HUES6 (cell line): Measurements from ENCODE around the gene NKAIN1.
"Not testable (repeated sequence)": the region's sequence is repeated elsewhere in the genome, so short reads cannot be mapped to it uniquely, and the experiment has no call there.

Experiments
- H3K27ac ChIP-seq: 2 replicates; pipeline ENCODE4 v1.7.0; 2013; ENCODE audit warnings: low read depth, mild to moderate bottlenecking, low read length, inconsistent platforms
- H3K27me3 ChIP-seq: 2 replicates; pipeline ENCODE4 v1.6.1; 2013; ENCODE audit warnings: low read length; ENCODE audit not compliant: control insufficient read depth, insufficient read depth
- H3K36me3 ChIP-seq: 2 replicates; pipeline ENCODE4 v1.6.1; 2013; ENCODE audit warnings: low read length; ENCODE audit not compliant: control insufficient read depth, insufficient read depth
- H3K4me1 ChIP-seq: 2 replicates; pipeline ENCODE4 v1.6.1; 2013; ENCODE audit warnings: low read length; ENCODE audit not compliant: control insufficient read depth, insufficient read depth
- H3K4me3 ChIP-seq: 2 replicates; pipeline ENCODE4 v1.5.1; 2013; ENCODE audit warnings: low read depth, low read length
- H3K9ac ChIP-seq: one replicate; pipeline ENCODE4 v1.6.1; 2013; ENCODE audit warnings: mild to moderate bottlenecking, low read length
- H3K9me3 ChIP-seq: 2 replicates; pipeline ENCODE4 v1.6.1; 2013; ENCODE audit warnings: low read depth, low read length; ENCODE audit not compliant: control insufficient read depth, insufficient read depth

Gene NKAIN1

DNA sequence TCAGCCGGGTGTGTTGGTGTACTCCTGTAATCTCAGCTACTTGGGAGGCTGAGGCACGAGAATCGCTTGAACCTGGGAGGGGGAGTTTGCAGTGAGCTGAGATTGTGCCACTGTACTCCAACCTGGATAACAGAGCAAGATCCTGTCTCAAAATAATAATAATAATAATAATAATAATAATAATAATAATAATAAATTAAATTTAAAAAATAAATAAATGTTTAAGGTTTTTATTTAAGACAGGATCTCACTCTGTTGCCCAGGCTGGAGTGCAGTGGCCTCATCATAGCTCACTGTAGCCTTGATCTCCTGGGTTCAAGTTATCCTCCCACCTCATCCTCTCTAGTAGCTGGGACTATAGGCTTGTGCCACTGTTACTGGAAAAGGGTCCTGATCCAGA lies 101.8 kb downstream of the NKAIN1 start:
- H3K9ac ChIP-seq, H3K27me3 ChIP-seq, H3K27ac ChIP-seq, H3K4me1 ChIP-seq, H3K4me3 ChIP-seq, H3K36me3 ChIP-seq, H3K9me3 ChIP-seq: not testable (repeated sequence)

DNA sequence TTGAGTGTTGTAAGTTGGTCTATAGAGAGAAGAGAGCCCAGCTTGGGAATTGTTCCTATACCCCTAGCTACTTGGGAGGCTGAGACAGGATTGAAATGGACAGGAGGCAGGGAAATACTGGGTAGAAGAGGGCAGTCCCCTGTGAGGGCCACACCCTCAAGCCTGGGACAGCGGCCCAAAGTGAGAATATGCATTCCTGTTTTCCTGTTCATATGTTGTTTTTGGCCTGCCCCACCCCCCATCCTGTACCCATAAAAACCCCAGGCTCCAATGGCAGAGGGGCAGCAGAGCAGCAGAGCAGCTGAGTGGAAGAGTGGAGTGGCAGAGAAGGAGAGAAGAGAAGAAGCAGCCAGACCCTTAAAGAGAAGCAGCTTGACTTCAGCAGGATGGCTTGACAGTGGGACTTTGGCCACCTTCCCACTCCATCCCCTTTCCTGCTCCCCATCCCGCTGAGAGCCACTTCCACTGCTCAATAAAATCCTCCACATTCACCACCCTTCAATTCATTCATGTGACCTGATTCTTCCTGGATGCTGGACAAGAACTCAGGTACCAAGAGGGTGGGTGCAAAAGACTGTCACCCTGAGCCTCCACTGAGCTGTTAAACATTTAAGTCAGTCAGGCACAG lies 103.6 kb downstream of the NKAIN1 start:
- Histone ChIP-seq H3K27me3 (no peaks in the 10 kb centered on the region), H3K9me3 (peaks cover 6% of the 10 kb centered on the region; the same call in 1 of the 2 replicates), H3K9ac (no peak overlapping the region), H3K36me3 (no peaks in the 10 kb centered on the region), H3K4me3 (no peak overlapping the region), H3K4me1 (no peaks in the 10 kb centered on the region), H3K27ac (no peak overlapping the region)

DNA sequence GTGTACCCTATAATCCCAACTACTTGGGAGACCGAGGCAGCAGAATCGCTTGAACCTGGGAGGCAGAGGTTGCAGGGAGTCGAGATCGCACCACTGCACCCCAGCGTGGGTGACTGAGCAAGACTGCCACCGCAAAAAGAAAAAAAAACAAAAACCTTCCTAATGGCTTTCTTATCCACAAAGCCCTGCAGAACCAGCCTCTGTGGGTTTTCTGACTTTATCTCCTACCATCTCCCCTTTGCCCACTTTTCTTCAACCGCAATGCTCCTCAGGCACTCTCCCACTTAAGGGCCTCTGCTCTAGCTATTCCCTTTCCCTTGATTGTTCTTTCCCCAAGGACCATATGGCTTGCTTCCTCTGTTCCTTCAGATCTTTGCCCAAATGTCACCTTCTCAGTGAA lies 106.3 kb downstream of the NKAIN1 start:
- no peaks in the 10 kb centered on the region for H3K36me3 ChIP-seq
- H3K27ac ChIP-seq: no peak overlapping the region
- peaks cover 6% of the 10 kb centered on the region; the same call in 1 of the 2 replicates for H3K9me3 ChIP-seq
- H3K27me3 ChIP-seq: no peaks in the 10 kb centered on the region
- H3K4me3 ChIP-seq: no peak overlapping the region
- no peak overlapping the region for H3K9ac ChIP-seq
- H3K4me1 ChIP-seq: no peaks in the 10 kb centered on the region
